Effector memory CD4-positive, alpha-beta T cell (primary cell): Measurements from ENCODE around the gene CCDC73.

Experiments
- DNase-seq, 3 donors: peaks; one replicate each; pipeline ENCODE4 v3.0.0-alpha.2; 2020
- H3K27ac ChIP-seq: 2 replicates; pipeline ENCODE4 v1.7.0; 2013; ENCODE audit warnings: mild to moderate bottlenecking, low read length, moderate library complexity; ENCODE audit not compliant: insufficient read depth, poor library complexity, severe bottlenecking
- H3K27me3 ChIP-seq: replicated peaks from 2 replicates; pipeline ENCODE4 v1.7.0; 2013; ENCODE audit warnings: mild to moderate bottlenecking, low read length; ENCODE audit not compliant: insufficient read depth, control insufficient read depth, poor library complexity, severe bottlenecking
- H3K36me3 ChIP-seq: 2 replicates; pipeline ENCODE4 v1.7.0; 2013; ENCODE audit warnings: mild to moderate bottlenecking, low read length, moderate library complexity; ENCODE audit not compliant: control insufficient read depth, insufficient read depth
- H3K4me1 ChIP-seq: 2 replicates; pipeline ENCODE4 v1.7.0; 2013; ENCODE audit warnings: low read length, mild to moderate bottlenecking; ENCODE audit not compliant: control insufficient read depth, insufficient read depth, poor library complexity, severe bottlenecking
- H3K4me3 ChIP-seq: 2 replicates; pipeline ENCODE4 v1.7.0; 2013; ENCODE audit warnings: low read length, low read depth, mild to moderate bottlenecking; ENCODE audit not compliant: insufficient read depth, poor library complexity, severe bottlenecking
- H3K9me3 ChIP-seq: 2 replicates; pipeline ENCODE4 v1.7.0; 2013; ENCODE audit warnings: mild to moderate bottlenecking, low read length, moderate library complexity; ENCODE audit not compliant: control insufficient read depth

The CCDC73 gene

DNA sequence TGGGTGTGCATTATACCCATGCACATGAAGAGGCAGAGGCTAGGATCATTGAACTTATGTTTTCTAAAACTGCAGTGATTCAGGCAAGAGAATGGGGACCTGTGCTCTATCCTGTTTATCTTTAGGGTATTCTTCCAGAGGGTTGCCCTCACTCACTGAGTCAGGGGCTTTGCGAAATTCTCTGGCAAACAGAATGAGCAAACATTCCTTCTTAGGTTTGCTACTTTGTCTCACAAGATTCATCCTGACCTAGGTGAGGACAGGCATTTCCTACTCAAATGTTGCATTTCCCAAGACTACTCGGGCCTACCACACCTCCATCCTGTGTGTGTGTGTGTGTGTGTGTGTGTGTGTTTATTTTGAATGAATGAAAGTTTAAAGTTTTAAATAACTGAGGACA, 213.5 kb downstream of the CCDC73 start:
- Histone ChIP-seq H3K4me1 (peaks cover 10% of the 10 kb centered on the region), H3K27ac (no peak overlapping the region), H3K4me3 (no peak overlapping the region), H3K27me3 (no peaks in the 10 kb centered on the region), H3K36me3 (no peaks in the 10 kb centered on the region), H3K9me3 (no peaks in the 10 kb centered on the region)
- no peak for DNase-seq

- no peak for DNase-seq
- H3K4me1 ChIP-seq, result no peaks in the 10 kb centered on the region
- H3K9me3 ChIP-seq, result no peaks in the 10 kb centered on the region
- H3K4me3 ChIP-seq, result no peak overlapping the region
- H3K36me3 ChIP-seq, result no peaks in the 10 kb centered on the region
- H3K27ac ChIP-seq, result no peak overlapping the region
- no peaks in the 10 kb centered on the region for H3K27me3 ChIP-seq
Measured at GRCh38 chr11:32576456-32576855, 218.0 kb downstream of the CCDC73 start.

- no peak overlapping the region for H3K27ac ChIP-seq
- no peaks in the 10 kb centered on the region for H3K36me3 ChIP-seq
- no peak overlapping the region for H3K4me3 ChIP-seq
- H3K4me1 ChIP-seq, result no peaks in the 10 kb centered on the region
- no peaks in the 10 kb centered on the region for H3K27me3 ChIP-seq
- H3K9me3 ChIP-seq, result no peaks in the 10 kb centered on the region
- DNase-seq, result no peak
Measured at GRCh38 chr11:32575070-32575469, 219.4 kb downstream of the CCDC73 start.

- Histone ChIP-seq H3K4me1 (no peaks in the 10 kb centered on the region), H3K27me3 (no peaks in the 10 kb centered on the region), H3K9me3 (no peaks in the 10 kb centered on the region), H3K4me3 (no peak overlapping the region), H3K27ac (no peak overlapping the region), H3K36me3 (no peaks in the 10 kb centered on the region)
- DNase-seq, result no peak
Measured at GRCh38 chr11:32574421-32574820, 220.0 kb downstream of the CCDC73 start.

GRCh38 chr11:32573228-32573627, 221.2 kb downstream of the CCDC73 start:
- Histone ChIP-seq H3K27ac (no peak overlapping the region), H3K4me3 (no peak overlapping the region), H3K9me3 (no peaks in the 10 kb centered on the region), H3K4me1 (no peaks in the 10 kb centered on the region), H3K36me3 (no peaks in the 10 kb centered on the region), H3K27me3 (no peaks in the 10 kb centered on the region)
- DNase-seq, result no peak

- no peak for DNase-seq
- Histone ChIP-seq H3K4me1 (no peaks in the 10 kb centered on the region), H3K36me3 (no peaks in the 10 kb centered on the region), H3K27me3 (no peaks in the 10 kb centered on the region), H3K27ac (no peak overlapping the region), H3K9me3 (no peaks in the 10 kb centered on the region), H3K4me3 (no peak overlapping the region)
Measured at GRCh38 chr11:32571039-32571438, 223.4 kb downstream of the CCDC73 start.

DNA sequence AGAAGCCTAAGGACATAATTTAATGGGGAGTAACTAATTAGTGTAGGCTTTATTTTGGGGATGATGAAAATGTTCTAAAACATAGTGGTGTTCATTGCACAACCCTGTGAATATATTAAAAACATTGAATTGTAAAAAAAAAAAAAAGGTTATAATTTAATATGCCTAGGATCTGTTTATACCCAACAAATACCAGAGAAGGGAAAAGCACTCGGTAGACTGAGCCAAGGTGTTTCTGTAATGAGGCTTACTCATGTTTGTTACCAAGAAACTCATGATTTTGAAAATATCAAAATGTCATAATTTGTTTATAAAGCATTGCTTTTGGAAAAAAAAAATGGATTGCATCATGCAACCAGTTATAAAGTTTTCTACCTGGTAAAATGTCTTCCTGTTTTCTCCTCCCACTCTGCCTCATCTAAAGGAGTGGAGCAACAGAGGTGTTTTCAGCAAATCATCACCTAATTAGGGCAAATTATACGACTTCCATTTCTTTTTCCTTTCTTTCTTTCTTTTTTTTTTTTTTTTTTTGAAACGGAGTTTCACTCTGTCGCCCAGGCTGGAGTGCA, 225.1 kb downstream of the CCDC73 start:
- Histone ChIP-seq H3K27ac (no peak overlapping the region), H3K4me3 (no peak overlapping the region), H3K27me3 (no peaks in the 10 kb centered on the region), H3K36me3 (no peaks in the 10 kb centered on the region), H3K9me3 (no peaks in the 10 kb centered on the region), H3K4me1 (no peaks in the 10 kb centered on the region)
- DNase-seq, result no peak

- Histone ChIP-seq H3K27me3 (no peaks in the 10 kb centered on the region), H3K27ac (no peak overlapping the region), H3K36me3 (no peaks in the 10 kb centered on the region), H3K4me3 (no peak overlapping the region), H3K9me3 (no peaks in the 10 kb centered on the region), H3K4me1 (no peaks in the 10 kb centered on the region)
- DNase-seq, result no peak
Measured at GRCh38 chr11:32567154-32567553, 227.3 kb downstream of the CCDC73 start.

- Histone ChIP-seq H3K27ac (no peak overlapping the region), H3K9me3 (no peaks in the 10 kb centered on the region), H3K4me1 (no peaks in the 10 kb centered on the region), H3K4me3 (no peak overlapping the region), H3K27me3 (no peaks in the 10 kb centered on the region), H3K36me3 (no peaks in the 10 kb centered on the region)
- no peak for DNase-seq
Measured at GRCh38 chr11:32566517-32566916, 227.9 kb downstream of the CCDC73 start.

- H3K36me3 ChIP-seq, result no peaks in the 10 kb centered on the region
- no peak overlapping the region for H3K4me3 ChIP-seq
- H3K27me3 ChIP-seq, result no peaks in the 10 kb centered on the region
Measured at GRCh38 chr11:32563600-32563959, 230.9 kb downstream of the CCDC73 start.

More at GRCh38 chr11:32563600-32563959, 230.9 kb downstream of the CCDC73 start:
- H3K9me3 ChIP-seq, result no peaks in the 10 kb centered on the region
- no peak overlapping the region for H3K27ac ChIP-seq
- DNase-seq, result no peak
- no peaks in the 10 kb centered on the region for H3K4me1 ChIP-seq
